HG03521 (cell line): Measurements from ENCODE around the gene NHERF1.

Source experiments
- ATAC-seq: cut with Tn5 transposase; IDR thresholded peaks from one replicate; pipeline ENCODE4 v1.9.1; 2021; ENCODE audit warnings: mild to moderate bottlenecking, moderate library complexity; ENCODE audit not compliant: unreplicated experiment

The NHERF1 gene

GRCh38 chr17:74732042-74732867 lies 16.2 kb upstream of the NHERF1 start:
- ATAC-seq: no peak

GRCh38 chr17:74733365-74734122 lies 14.9 kb upstream of the NHERF1 start:
- no peak for ATAC-seq

- no peak for ATAC-seq
Observed at GRCh38 chr17:74734256-74734655, 14.2 kb upstream of the NHERF1 start.

- no peak for ATAC-seq
Observed at GRCh38 chr17:74736513-74737298, 11.7 kb upstream of the NHERF1 start, which contains the start of gene RAB37. TSS of gene RAB37 (plus strand) at chr17:74737256. CDS start at chr17:74737273, 17 bp downstream.

GRCh38 chr17:74737299-74738050 lies 11.0 kb upstream of the NHERF1 start:
- ATAC-seq: no peak

- ATAC-seq: no peak
Observed at GRCh38 chr17:74738051-74738996, 10.1 kb upstream of the NHERF1 start.

- no peak for ATAC-seq
Observed at GRCh38 chr17:74739227-74739831, 9.1 kb upstream of the NHERF1 start.

- no peak for ATAC-seq
Observed at GRCh38 chr17:74740173-74740572, 8.3 kb upstream of the NHERF1 start.

GRCh38 chr17:74740641-74741387 lies 7.6 kb upstream of the NHERF1 start:
- ATAC-seq: no peak

- ATAC-seq: peak; percentile 35
Observed at GRCh38 chr17:74742153-74742515, 6.3 kb upstream of the NHERF1 start.

GRCh38 chr17:74742978-74743545 lies 5.4 kb upstream of the NHERF1 start:
- no peak for ATAC-seq

GRCh38 chr17:74743755-74744154 lies 4.7 kb upstream of the NHERF1 start:
- no peak for ATAC-seq

GRCh38 chr17:74744349-74744713 lies 4.1 kb upstream of the NHERF1 start:
- ATAC-seq: no peak

GRCh38 chr17:74744714-74745547 lies 3.5 kb upstream of the NHERF1 start:
- no peak for ATAC-seq

- no peak for ATAC-seq
Observed at GRCh38 chr17:74745548-74746177, 2.8 kb upstream of the NHERF1 start.

- ATAC-seq: no peak
Observed at GRCh38 chr17:74746376-74746775, 2.1 kb upstream of the NHERF1 start.

GRCh38 chr17:74746922-74747321 lies 1.5 kb upstream of the NHERF1 start:
- ATAC-seq: no peak
